Panc1 (cell line): ENCODE results near the gene CCDC66. TPM values are rescaled to one million over a fixed set of nuclear protein-coding genes. Genes with fewer than 3 reads are reported as not detected.

ENCODE experiments used
- ATAC-seq: fragments of 200-7000 bp; cut with Tn5 transposase; 2 replicates; pipeline ENCODE4 v1.9.1; 2020; ENCODE audit warnings: mild to moderate bottlenecking, moderate library complexity
- BruUV-seq: library from RNA; stranded (reverse); fragments of 400-500 nt; replicated peaks from 2 replicates; lab custom pipeline; 2021; lab: Mats Ljungman, UMichigan
- CTCF ChIA-PET: fragments of 300-600 bp; sonication (Branson Sonifier 250); formaldehyde crosslinking; loops from one replicate; lab custom pipeline; 2022; ENCODE audit warnings: antibody characterized with exemption; lab: Charles Lee
- POLR2A ChIA-PET: fragments of 300-600 bp; sonication (Branson Sonifier 250); formaldehyde crosslinking; loops from one replicate; lab custom pipeline; 2022; ENCODE audit warnings: antibody characterized with exemption; lab: Charles Lee
- DNase-seq: peaks from one replicate; pipeline ENCODE4 v3.0.0-alpha.2; 2010; ENCODE audit warnings: low read depth, low spot score
- H3K27ac ChIP-seq: 2 replicates; pipeline ENCODE4 v1.5.1; 2011; ENCODE audit warnings: mild to moderate bottlenecking, low read length, inconsistent platforms
- H3K27me3 ChIP-seq: fragments of 200-500 bp; sonication (Bioruptor generic); 2 replicates; pipeline ENCODE4 v1.6.0; 2014; ENCODE audit warnings: low read length, inconsistent platforms; ENCODE audit not compliant: control insufficient read depth, insufficient read depth
- H3K36me3 ChIP-seq: fragments of 200-500 bp; sonication (Bioruptor generic); 2 replicates; pipeline ENCODE4 v1.5.1; 2014; ENCODE audit warnings: inconsistent platforms, mild to moderate bottlenecking, low read length, moderate library complexity; ENCODE audit not compliant: control insufficient read depth, insufficient read depth
- H3K4me1 ChIP-seq: 2 replicates; pipeline ENCODE4 v1.5.1; 2011; ENCODE audit warnings: inconsistent platforms, mild to moderate bottlenecking, low read length, moderate library complexity; ENCODE audit not compliant: control insufficient read depth, insufficient read depth
- H3K4me3 ChIP-seq, 2 experiments: 2 replicates each; pipeline ENCODE4 v1.5.1; 2011 to 2012; ENCODE audit warnings: low read depth in 2 of 2, low read length in 2 of 2, mild to moderate bottlenecking in 2 of 2, inconsistent platforms in 1 of 2, moderate library complexity in 1 of 2
- H3K9me3 ChIP-seq: fragments of 200-500 bp; sonication (Bioruptor generic); 2 replicates; pipeline ENCODE4 v1.5.1; 2014; ENCODE audit warnings: low read depth, mild to moderate bottlenecking, inconsistent platforms, low read length, moderate library complexity; ENCODE audit not compliant: control insufficient read depth, insufficient read depth
- POLR2AphosphoS5 ChIP-seq: IDR thresholded peaks from 2 replicates; pipeline ENCODE4 v1.6.1; 2012; ENCODE audit warnings: mild to moderate bottlenecking, low read depth, low read length, moderate library complexity
- SIN3A ChIP-seq: IDR thresholded peaks from 2 replicates; pipeline ENCODE4 v1.6.1; 2012; ENCODE audit warnings: low read depth, mild to moderate bottlenecking, low read length, moderate library complexity, borderline replicate concordance; ENCODE audit not compliant: insufficient read depth
- TCF7L2 ChIP-seq: IDR thresholded peaks from 2 replicates; pipeline ENCODE4 v1.6.1; 2011; ENCODE audit warnings: mild to moderate bottlenecking, low read depth, low read length, inconsistent platforms
- in situ Hi-C: cut with HindIII; loops from 2 replicates; pipeline ENCODE4 v1.10.0; 2016; ENCODE audit warnings: low sequenced_read_pairs, low pct_unique_long_range_greater_than_20kb
- intact Hi-C: fragments of 100-400 bp; cut with micrococcal nuclease; formaldehyde crosslinking; loops from one replicate; pipeline ENCODE4 v1.10.0; 2022; ENCODE audit not compliant: unreplicated experiment
- total RNA-seq: library from RNA; stranded (reverse); gene quantifications from one replicate; pipeline ENCODE4 v1.2.1, GENCODE V29; 2021; ENCODE audit not compliant: unreplicated experiment
- TF ChIP-seq, protein P1 (sequence below): fragments of 450-650 bp; IDR thresholded peaks from 2 replicates; pipeline ENCODE4 v1.5.1; 2017; ENCODE audit warnings: mild to moderate bottlenecking
- TF ChIP-seq, protein P2 (sequence below), 2 experiments: IDR thresholded peaks; 2 replicates each; pipeline ENCODE4 v1.6.1; 2011 to 2012; ENCODE audit warnings: low read depth in 2 of 2, control low read depth in 1 of 2, low read length in 1 of 2, mild to moderate bottlenecking in 1 of 2, moderate library complexity in 1 of 2; ENCODE audit not compliant: insufficient read depth in 1 of 2

CCDC66 gene
- total RNA-seq, 1 experiment from 2014 or later, result 11.1 TPM

DNA sequence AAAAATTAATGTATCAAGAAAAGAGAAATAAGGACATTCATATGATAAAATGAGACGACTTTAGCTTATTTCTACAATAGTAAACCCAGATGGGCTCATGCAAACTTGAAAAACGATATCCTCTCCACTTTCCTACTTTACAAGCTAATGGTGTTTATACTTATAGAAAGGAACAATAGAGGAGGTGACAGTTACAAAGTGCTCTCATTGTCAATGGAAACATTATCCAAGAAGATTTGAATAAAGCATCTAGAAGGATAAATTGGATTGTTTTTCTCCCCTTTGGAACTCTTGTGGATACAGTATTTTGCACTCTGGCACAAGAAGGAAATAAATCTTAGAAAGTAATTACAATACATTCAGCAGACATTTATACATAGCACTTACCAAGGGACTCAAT is 20.2 kb upstream of the CCDC66 start:
- no peaks in the 10 kb centered on the region for H3K36me3 ChIP-seq
- no peak overlapping the region for H3K27ac ChIP-seq
- ChIA-PET POLR2A (no interaction called here), CTCF (no interaction called here)
- ATAC-seq (no peak), DNase-seq (no peak)
- H3K4me3 ChIP-seq, result no peak overlapping the region
- no peaks in the 10 kb centered on the region; the same call in 1 of the 2 replicates for H3K27me3 ChIP-seq
- in situ Hi-C loops (no loop called here), intact Hi-C loops (no loop called here)
- no TSS peak for BruUV-seq
- no peaks in the 10 kb centered on the region for H3K4me1 ChIP-seq
- H3K9me3 ChIP-seq, result no peaks in the 10 kb centered on the region
- TF ChIP-seq, protein P1, sequence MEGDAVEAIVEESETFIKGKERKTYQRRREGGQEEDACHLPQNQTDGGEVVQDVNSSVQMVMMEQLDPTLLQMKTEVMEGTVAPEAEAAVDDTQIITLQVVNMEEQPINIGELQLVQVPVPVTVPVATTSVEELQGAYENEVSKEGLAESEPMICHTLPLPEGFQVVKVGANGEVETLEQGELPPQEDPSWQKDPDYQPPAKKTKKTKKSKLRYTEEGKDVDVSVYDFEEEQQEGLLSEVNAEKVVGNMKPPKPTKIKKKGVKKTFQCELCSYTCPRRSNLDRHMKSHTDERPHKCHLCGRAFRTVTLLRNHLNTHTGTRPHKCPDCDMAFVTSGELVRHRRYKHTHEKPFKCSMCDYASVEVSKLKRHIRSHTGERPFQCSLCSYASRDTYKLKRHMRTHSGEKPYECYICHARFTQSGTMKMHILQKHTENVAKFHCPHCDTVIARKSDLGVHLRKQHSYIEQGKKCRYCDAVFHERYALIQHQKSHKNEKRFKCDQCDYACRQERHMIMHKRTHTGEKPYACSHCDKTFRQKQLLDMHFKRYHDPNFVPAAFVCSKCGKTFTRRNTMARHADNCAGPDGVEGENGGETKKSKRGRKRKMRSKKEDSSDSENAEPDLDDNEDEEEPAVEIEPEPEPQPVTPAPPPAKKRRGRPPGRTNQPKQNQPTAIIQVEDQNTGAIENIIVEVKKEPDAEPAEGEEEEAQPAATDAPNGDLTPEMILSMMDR, result no peak
- TF ChIP-seq SIN3A (no peak), POLR2AphosphoS5 (no peak), TCF7L2 (no peak)
- TF ChIP-seq, protein P2, sequence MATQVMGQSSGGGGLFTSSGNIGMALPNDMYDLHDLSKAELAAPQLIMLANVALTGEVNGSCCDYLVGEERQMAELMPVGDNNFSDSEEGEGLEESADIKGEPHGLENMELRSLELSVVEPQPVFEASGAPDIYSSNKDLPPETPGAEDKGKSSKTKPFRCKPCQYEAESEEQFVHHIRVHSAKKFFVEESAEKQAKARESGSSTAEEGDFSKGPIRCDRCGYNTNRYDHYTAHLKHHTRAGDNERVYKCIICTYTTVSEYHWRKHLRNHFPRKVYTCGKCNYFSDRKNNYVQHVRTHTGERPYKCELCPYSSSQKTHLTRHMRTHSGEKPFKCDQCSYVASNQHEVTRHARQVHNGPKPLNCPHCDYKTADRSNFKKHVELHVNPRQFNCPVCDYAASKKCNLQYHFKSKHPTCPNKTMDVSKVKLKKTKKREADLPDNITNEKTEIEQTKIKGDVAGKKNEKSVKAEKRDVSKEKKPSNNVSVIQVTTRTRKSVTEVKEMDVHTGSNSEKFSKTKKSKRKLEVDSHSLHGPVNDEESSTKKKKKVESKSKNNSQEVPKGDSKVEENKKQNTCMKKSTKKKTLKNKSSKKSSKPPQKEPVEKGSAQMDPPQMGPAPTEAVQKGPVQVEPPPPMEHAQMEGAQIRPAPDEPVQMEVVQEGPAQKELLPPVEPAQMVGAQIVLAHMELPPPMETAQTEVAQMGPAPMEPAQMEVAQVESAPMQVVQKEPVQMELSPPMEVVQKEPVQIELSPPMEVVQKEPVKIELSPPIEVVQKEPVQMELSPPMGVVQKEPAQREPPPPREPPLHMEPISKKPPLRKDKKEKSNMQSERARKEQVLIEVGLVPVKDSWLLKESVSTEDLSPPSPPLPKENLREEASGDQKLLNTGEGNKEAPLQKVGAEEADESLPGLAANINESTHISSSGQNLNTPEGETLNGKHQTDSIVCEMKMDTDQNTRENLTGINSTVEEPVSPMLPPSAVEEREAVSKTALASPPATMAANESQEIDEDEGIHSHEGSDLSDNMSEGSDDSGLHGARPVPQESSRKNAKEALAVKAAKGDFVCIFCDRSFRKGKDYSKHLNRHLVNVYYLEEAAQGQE (IDR thresholded peaks at IDR 0.05; ENCODE audit: insufficient read depth in 1 of 2, low read depth in 2 of 2, low read length in 1 of 2), result no peak

DNA sequence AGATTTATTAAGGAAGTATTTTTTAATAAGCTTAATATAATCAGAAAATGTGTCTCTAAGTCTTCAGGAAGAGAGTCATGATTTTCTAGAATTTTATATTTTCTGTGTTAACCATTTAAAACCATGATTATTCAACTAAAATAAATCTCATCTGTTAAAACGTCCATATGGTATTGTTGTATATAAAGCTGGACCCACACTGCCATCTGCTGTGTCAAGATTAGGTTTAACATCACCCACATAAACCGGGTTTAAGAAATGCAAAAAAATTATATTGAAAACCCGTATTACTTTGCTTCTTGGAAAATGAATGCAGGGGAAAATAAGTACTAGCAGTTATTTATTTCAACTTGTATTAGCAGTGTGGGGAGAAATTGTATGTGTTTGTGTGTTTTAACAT is 9.5 kb upstream of the CCDC66 start:
- H3K4me3 ChIP-seq, result no peak overlapping the region
- in situ Hi-C loops (no loop called here), intact Hi-C loops (loop anchor here (5.0 kb wide), 1 partner anchor 205 kb away; no protein-coding TSS in a partner anchor)
- H3K36me3 ChIP-seq, result no peaks in the 10 kb centered on the region
- ChIA-PET POLR2A (no interaction called here), CTCF (no interaction called here)
- no peaks in the 10 kb centered on the region for H3K27me3 ChIP-seq
- H3K4me1 ChIP-seq, result no peaks in the 10 kb centered on the region
- no peak; the same call in 1 of the 2 replicates for ATAC-seq
- DNase-seq, result no peak
- BruUV-seq, result no TSS peak
- TF ChIP-seq, protein P1, result peak; percentile 25; the same call in 1 of the 2 replicates
- TF ChIP-seq POLR2AphosphoS5 (no peak), SIN3A (no peak), TCF7L2 (no peak)
- TF ChIP-seq, protein P2 (IDR thresholded peaks at IDR 0.05; ENCODE audit: insufficient read depth in 1 of 2, low read depth in 2 of 2, low read length in 1 of 2), result no peak
- H3K27ac ChIP-seq, result no peak overlapping the region
- H3K9me3 ChIP-seq, result no peaks in the 10 kb centered on the region
